Adrenal gland (tissue), 5 donors: ENCODE measurements around the gene PTPRD.

Source experiments
- POLR2A ChIP-seq, 2 donors: fragments of 450-650 bp; IDR thresholded peaks; one replicate each; pipeline ENCODE4 v1.6.1; 2017; ENCODE audit warnings: antibody characterized with exemption in 2 of 2, mild to moderate bottlenecking in 2 of 2, moderate library complexity in 1 of 2
- TF ChIP-seq, protein P1 (sequence below), 6 experiments: fragments of 450-650 bp in 4 of 6; fragments of 200-600 bp in 2 of 6; sonication (generic) in 1 of 6; IDR thresholded peaks; 1 replicate in 5 of 6; 2 replicates in 1 of 6; pipeline versions ENCODE4 v1.5.1 to v1.8.0; 2016 to 2021; ENCODE audit warnings: antibody characterized with exemption in 6 of 6, mild to moderate bottlenecking in 2 of 6, moderate library complexity in 1 of 6
- donor health status: DM: no; HTN: no; CAD: no.

- no peak for TF ChIP-seq POLR2A (IDR thresholded peaks at IDR 0.05)
- TF ChIP-seq, protein P1, sequence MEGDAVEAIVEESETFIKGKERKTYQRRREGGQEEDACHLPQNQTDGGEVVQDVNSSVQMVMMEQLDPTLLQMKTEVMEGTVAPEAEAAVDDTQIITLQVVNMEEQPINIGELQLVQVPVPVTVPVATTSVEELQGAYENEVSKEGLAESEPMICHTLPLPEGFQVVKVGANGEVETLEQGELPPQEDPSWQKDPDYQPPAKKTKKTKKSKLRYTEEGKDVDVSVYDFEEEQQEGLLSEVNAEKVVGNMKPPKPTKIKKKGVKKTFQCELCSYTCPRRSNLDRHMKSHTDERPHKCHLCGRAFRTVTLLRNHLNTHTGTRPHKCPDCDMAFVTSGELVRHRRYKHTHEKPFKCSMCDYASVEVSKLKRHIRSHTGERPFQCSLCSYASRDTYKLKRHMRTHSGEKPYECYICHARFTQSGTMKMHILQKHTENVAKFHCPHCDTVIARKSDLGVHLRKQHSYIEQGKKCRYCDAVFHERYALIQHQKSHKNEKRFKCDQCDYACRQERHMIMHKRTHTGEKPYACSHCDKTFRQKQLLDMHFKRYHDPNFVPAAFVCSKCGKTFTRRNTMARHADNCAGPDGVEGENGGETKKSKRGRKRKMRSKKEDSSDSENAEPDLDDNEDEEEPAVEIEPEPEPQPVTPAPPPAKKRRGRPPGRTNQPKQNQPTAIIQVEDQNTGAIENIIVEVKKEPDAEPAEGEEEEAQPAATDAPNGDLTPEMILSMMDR (IDR thresholded peaks at IDR 0.05): no peak
Observed at GRCh38 chr9:8871796-8872445, 1740.9 kb downstream of the PTPRD start.
